HepG2 (cell line): ENCODE results near the gene S100A11. TPM values are rescaled to one million over a fixed set of nuclear protein-coding genes. Genes with fewer than 3 reads are reported as not detected.

Experiments
- ATAC-seq: fragments of 200-7000 bp; cut with Tn5 transposase; 3 replicates; pipeline ENCODE4 v1.9.1; 2020; ENCODE audit warnings: mild to moderate bottlenecking, moderate library complexity
- BruUV-seq: library from RNA; stranded (reverse); fragments of 400-500 nt; replicated peaks from 2 replicates; lab custom pipeline; 2021; lab: Mats Ljungman, UMichigan
- CTCF ChIA-PET: fragments of 300-600 bp; formaldehyde crosslinking; extraction: SDS; loops from one replicate; lab custom pipeline; 2021; ENCODE audit warnings: low total read pairs, inconsistent platforms, low intra/inter-chr PET ratio; lab: Yijun Ruan, JAX
- POLR2A ChIA-PET: fragments of 350-600 bp; sonication (Branson Sonifier 250); formaldehyde crosslinking; loops from one replicate; lab custom pipeline; 2020; ENCODE audit warnings: antibody characterized with exemption, inconsistent platforms; lab: Yijun Ruan, JAX
- DNase-seq: peaks from one replicate; pipeline ENCODE4 v3.0.0-alpha.2; 2015; ENCODE audit warnings: low spot score
- FAIRE-seq: peaks from 3 replicates; lab custom pipeline; 2011; peaks lifted over from hg19 to GRCh38; lab: Jason Lieb, UNC
- H2AFZ ChIP-seq: one replicate; pipeline ENCODE4 v1.6.1; 2011; ENCODE audit warnings: low read length, inconsistent platforms
- H3K27ac ChIP-seq: fragments of 300-600 bp; 3 replicates; pipeline ENCODE4 v1.8.0; 2011; ENCODE audit warnings: mixed run types, mild to moderate bottlenecking, mixed read lengths, low read length, inconsistent platforms; ENCODE audit not compliant: insufficient read depth; ENCODE audit errors: extremely low read length
- H3K27me3 ChIP-seq, 2 experiments: fragments of 200-600 bp in 1 of 2; 2 replicates in 1 of 2; 3 replicates in 1 of 2; pipeline versions ENCODE4 v1.6.0 to v1.8.0; 2011; ENCODE audit warnings: low read length in 2 of 2, mild to moderate bottlenecking in 2 of 2, moderate library complexity in 2 of 2, inconsistent platforms in 1 of 2; ENCODE audit not compliant: insufficient read depth in 2 of 2, control insufficient read depth in 1 of 2
- H3K36me3 ChIP-seq, 2 experiments: fragments of 200-600 bp in 1 of 2; replicated peaks in 1 of 2; 2 replicates in 1 of 2; 3 replicates in 1 of 2; pipeline versions ENCODE4 v1.5.1 to v1.8.0; 2011; ENCODE audit warnings: low read length in 2 of 2, inconsistent platforms in 1 of 2; ENCODE audit not compliant: insufficient read depth in 2 of 2, control insufficient read depth in 1 of 2
- H3K4me1 ChIP-seq: 2 replicates; pipeline ENCODE4 v1.5.1; 2012; ENCODE audit warnings: low read length, inconsistent platforms; ENCODE audit not compliant: insufficient read depth
- H3K4me2 ChIP-seq: 2 replicates; pipeline ENCODE4 v1.6.0; 2011; ENCODE audit warnings: low read depth, low read length, inconsistent platforms
- H3K4me3 ChIP-seq, 3 experiments: fragments of 200-600 bp in 1 of 3; sonication (generic), shearing (Covaris generic) in 1 of 3; replicated peaks in 1 of 3; 2 replicates each; pipeline ENCODE4 v1.5.1; 2011 to 2016; ENCODE audit warnings: low read length in 3 of 3, inconsistent platforms in 2 of 3, low read depth in 2 of 3, mild to moderate bottlenecking in 2 of 3, control low read depth in 1 of 3, mixed read lengths in 1 of 3; ENCODE audit not compliant: insufficient read depth in 1 of 3
- H3K79me2 ChIP-seq: one replicate; pipeline ENCODE4 v1.6.1; 2011; ENCODE audit warnings: low read length, inconsistent platforms; ENCODE audit not compliant: insufficient read depth
- H3K9ac ChIP-seq: 2 replicates; pipeline ENCODE4 v1.6.0; 2011; ENCODE audit warnings: mild to moderate bottlenecking, low read depth, low read length, inconsistent platforms; ENCODE audit not compliant: insufficient read depth
- H3K9me3 ChIP-seq: 2 replicates; pipeline ENCODE4 v1.5.1; 2012; ENCODE audit warnings: mild to moderate bottlenecking, low read length
- H4K20me1 ChIP-seq: 2 replicates; pipeline ENCODE4 v1.6.0; 2011; ENCODE audit warnings: inconsistent platforms, mild to moderate bottlenecking, low read length, moderate library complexity; ENCODE audit not compliant: insufficient read depth
- AGO2 ChIP-seq: fragments of 200-400 bp; formaldehyde crosslinking; optimal IDR thresholded peaks from 2 replicates; pipeline ENCODE3; 2017; ENCODE audit warnings: mild to moderate bottlenecking, low read depth, low read length, moderate library complexity
- AKAP8 ChIP-seq: sonication (generic); formaldehyde crosslinking; IDR thresholded peaks from 2 replicates; pipeline ENCODE4 v1.5.1; 2020; ENCODE audit warnings: mild to moderate bottlenecking, missing genetic modification reagents
- ARID2 ChIP-seq: sonication (generic); formaldehyde crosslinking; IDR thresholded peaks from 2 replicates; pipeline ENCODE4 v1.8.1; 2022; ENCODE audit warnings: mild to moderate bottlenecking, missing genetic modification reagents, borderline replicate concordance
- ATF7 ChIP-seq, 2 experiments: fragments of 450-650 bp in 1 of 2; sonication (generic) in 1 of 2; formaldehyde crosslinking in 1 of 2; IDR thresholded peaks; 2 replicates each; pipeline versions ENCODE4 v1.4.0 to v1.6.1; 2016 to 2020; ENCODE audit warnings: antibody characterized with exemption in 1 of 2, mild to moderate bottlenecking in 1 of 2, missing genetic modification reagents in 1 of 2
- GTF2F1 ChIP-seq: fragments of 150-350 bp; IDR thresholded peaks from 2 replicates; pipeline ENCODE4 v1.6.1; 2014; ENCODE audit warnings: low read length
- NBN ChIP-seq: fragments of 450-650 bp; conservative IDR thresholded peaks from 2 replicates; pipeline ENCODE4 v1.6.1; 2017
- SP5 ChIP-seq: IDR thresholded peaks from 2 replicates; pipeline ENCODE4 v1.6.1; 2016; ENCODE audit warnings: low read depth, borderline replicate concordance
- SUZ12 ChIP-seq: fragments of 150-350 bp; IDR thresholded peaks from 2 replicates; pipeline ENCODE4 v1.6.1; 2014; ENCODE audit warnings: low read depth, low read length
- ZNF557 ChIP-seq: sonication (generic); formaldehyde crosslinking; IDR thresholded peaks from 2 replicates; pipeline ENCODE4 v1.4.0; 2020; ENCODE audit warnings: missing genetic modification reagents
- ZNF841 ChIP-seq: sonication (generic); formaldehyde crosslinking; IDR thresholded peaks from 2 replicates; pipeline ENCODE4 v1.8.1; 2023; ENCODE audit warnings: missing genetic modification reagents, borderline replicate concordance
- WGBS: methylation state at CpG from one replicate; pipeline ENCODE4 v1.1.6; 2017; ENCODE audit warnings: low lambda C conversion rate; 5-methylcytosine and 5-hydroxymethylcytosine counted together
- in situ Hi-C: cut with HindIII; loops from 2 replicates; pipeline ENCODE4 v1.10.0; 2017; ENCODE audit warnings: low pct_unique_long_range_greater_than_20kb; ENCODE audit not compliant: extremely low pct_ligation_motif_present
- intact Hi-C: fragments of 100-400 bp; cut with micrococcal nuclease; formaldehyde crosslinking; loops from one replicate; pipeline ENCODE4 v1.10.0; 2022; ENCODE audit not compliant: unreplicated experiment
- polyA plus RNA-seq, 8 experiments: library from polyadenylated mRNA; depleted of rRNA in 3 of 8; stranded (reverse) in 7 of 8; unstranded in 1 of 8; fragments of >200 nt; fragmentation: Illumina TruSeq in 4 of 8; extraction: Trizol in 4 of 8; gene quantifications; 2 replicates each; pipeline versions ENCODE4 v1.2.1 to v1.2.3, GENCODE V29; 2011 to 2016; ENCODE audit warnings: low read depth in 4 of 8, missing spikeins in 1 of 8, mixed read lengths in 1 of 8; ENCODE audit not compliant: insufficient read depth in 1 of 8
- total RNA-seq, 5 experiments: library from RNA; depleted of rRNA; stranded (reverse); fragments of >200 nt; fragmentation: Illumina TruSeq; extraction: Trizol; gene quantifications; 2 replicates each; pipeline ENCODE4 v1.2.3, GENCODE V29; 2016; ENCODE audit warnings: low read depth in 1 of 5
- TF ChIP-seq, protein P1 (sequence below): IDR thresholded peaks from 2 replicates; pipeline ENCODE4 v1.6.1; 2016; ENCODE audit warnings: low read depth, control low read depth
- TF ChIP-seq, protein P2 (sequence below): sonication (generic); formaldehyde crosslinking; IDR thresholded peaks from 2 replicates; pipeline ENCODE4 v1.4.0; 2020; ENCODE audit warnings: missing genetic modification reagents
- TF ChIP-seq, protein P3 (sequence below): sonication (generic); formaldehyde crosslinking; IDR thresholded peaks from 2 replicates; pipeline ENCODE4 v1.9.0; 2021; ENCODE audit warnings: missing genetic modification reagents, mild to moderate bottlenecking, borderline replicate concordance
- TF ChIP-seq, protein P4 (sequence below): sonication (generic); formaldehyde crosslinking; IDR thresholded peaks from 2 replicates; pipeline ENCODE4 v1.5.0; 2020; ENCODE audit warnings: mild to moderate bottlenecking, missing genetic modification reagents

S100A11 gene
- total and polyA plus RNA-seq, 2 of the 13 experiments (the other 11 are each of a cell fraction or from before 2014, with no cell fraction given): 6.6 to 34.4 TPM

DNA sequence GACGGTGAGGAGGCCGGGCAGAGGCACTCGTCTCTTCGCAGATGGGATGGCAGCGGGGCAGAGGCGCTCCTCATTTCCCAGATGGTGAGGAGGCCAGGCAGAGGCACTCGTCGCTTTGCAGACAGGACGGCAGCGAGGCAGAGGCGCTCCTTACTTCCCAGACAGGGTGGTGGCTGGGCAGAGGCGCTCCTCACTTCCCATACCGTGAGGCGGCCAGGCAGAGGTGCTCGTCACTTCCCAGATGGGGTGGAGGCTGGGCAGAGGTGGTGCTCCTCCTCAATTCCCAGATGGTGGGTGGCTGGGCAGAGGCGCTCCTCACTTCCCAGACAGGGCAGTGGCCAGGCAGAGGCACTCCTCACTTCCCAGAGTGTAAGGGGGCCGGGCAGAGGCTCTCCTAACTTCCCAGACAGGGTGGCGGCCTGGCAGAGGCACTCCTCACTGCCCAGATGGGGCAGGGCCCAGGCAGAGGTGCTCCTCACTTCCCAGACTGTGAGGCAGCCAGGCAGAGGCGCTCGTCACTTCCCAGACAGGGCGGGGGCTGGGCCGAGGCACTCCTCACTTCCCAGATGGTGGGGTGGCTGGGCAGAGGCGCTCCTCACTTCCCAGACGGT, 42.1 kb upstream of the S100A11 start:
- Histone ChIP-seq H3K27ac (no peak overlapping the region), H3K36me3 (no peaks in the 10 kb centered on the region), H3K9me3 (no peaks in the 10 kb centered on the region), H3K4me3 (no peak overlapping the region), H2AFZ (no peak overlapping the region), H4K20me1 (no peaks in the 10 kb centered on the region), H3K4me1 (no peaks in the 10 kb centered on the region), H3K79me2 (no peaks in the 10 kb centered on the region), H3K27me3 (peaks cover 0 to 6% of the 10 kb centered on the region in 2 experiments; a peak in 1 of 5 replicates), H3K9ac (no peak overlapping the region), H3K4me2 (no peak overlapping the region)
- in situ Hi-C loops (no loop called here), intact Hi-C loops (no loop called here)
- no peak for TF ChIP-seq GTF2F1
- no peak for TF ChIP-seq ARID2 (CRISPR knock-in tag)
- TF ChIP-seq, protein P1, sequence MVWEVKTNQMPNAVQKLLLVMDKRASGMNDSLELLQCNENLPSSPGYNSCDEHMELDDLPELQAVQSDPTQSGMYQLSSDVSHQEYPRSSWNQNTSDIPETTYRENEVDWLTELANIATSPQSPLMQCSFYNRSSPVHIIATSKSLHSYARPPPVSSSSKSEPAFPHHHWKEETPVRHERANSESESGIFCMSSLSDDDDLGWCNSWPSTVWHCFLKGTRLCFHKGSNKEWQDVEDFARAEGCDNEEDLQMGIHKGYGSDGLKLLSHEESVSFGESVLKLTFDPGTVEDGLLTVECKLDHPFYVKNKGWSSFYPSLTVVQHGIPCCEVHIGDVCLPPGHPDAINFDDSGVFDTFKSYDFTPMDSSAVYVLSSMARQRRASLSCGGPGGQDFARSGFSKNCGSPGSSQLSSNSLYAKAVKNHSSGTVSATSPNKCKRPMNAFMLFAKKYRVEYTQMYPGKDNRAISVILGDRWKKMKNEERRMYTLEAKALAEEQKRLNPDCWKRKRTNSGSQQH: no peak
- no peak for TF ChIP-seq AKAP8 (CRISPR knock-in tag)
- TF ChIP-seq, protein P2, sequence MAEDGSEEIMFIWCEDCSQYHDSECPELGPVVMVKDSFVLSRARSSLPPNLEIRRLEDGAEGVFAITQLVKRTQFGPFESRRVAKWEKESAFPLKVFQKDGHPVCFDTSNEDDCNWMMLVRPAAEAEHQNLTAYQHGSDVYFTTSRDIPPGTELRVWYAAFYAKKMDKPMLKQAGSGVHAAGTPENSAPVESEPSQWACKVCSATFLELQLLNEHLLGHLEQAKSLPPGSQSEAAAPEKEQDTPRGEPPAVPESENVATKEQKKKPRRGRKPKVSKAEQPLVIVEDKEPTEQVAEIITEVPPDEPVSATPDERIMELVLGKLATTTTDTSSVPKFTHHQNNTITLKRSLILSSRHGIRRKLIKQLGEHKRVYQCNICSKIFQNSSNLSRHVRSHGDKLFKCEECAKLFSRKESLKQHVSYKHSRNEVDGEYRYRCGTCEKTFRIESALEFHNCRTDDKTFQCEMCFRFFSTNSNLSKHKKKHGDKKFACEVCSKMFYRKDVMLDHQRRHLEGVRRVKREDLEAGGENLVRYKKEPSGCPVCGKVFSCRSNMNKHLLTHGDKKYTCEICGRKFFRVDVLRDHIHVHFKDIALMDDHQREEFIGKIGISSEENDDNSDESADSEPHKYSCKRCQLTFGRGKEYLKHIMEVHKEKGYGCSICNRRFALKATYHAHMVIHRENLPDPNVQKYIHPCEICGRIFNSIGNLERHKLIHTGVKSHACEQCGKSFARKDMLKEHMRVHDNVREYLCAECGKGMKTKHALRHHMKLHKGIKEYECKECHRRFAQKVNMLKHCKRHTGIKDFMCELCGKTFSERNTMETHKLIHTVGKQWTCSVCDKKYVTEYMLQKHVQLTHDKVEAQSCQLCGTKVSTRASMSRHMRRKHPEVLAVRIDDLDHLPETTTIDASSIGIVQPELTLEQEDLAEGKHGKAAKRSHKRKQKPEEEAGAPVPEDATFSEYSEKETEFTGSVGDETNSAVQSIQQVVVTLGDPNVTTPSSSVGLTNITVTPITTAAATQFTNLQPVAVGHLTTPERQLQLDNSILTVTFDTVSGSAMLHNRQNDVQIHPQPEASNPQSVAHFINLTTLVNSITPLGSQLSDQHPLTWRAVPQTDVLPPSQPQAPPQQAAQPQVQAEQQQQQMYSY (CRISPR knock-in tag): no peak
- TF ChIP-seq ZNF841: no peak
- TF ChIP-seq SUZ12: no peak
- no peak for TF ChIP-seq SP5 (CRISPR knock-in tag)
- TF ChIP-seq, protein P3, sequence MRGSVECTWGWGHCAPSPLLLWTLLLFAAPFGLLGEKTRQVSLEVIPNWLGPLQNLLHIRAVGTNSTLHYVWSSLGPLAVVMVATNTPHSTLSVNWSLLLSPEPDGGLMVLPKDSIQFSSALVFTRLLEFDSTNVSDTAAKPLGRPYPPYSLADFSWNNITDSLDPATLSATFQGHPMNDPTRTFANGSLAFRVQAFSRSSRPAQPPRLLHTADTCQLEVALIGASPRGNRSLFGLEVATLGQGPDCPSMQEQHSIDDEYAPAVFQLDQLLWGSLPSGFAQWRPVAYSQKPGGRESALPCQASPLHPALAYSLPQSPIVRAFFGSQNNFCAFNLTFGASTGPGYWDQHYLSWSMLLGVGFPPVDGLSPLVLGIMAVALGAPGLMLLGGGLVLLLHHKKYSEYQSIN (CRISPR knock-in tag): no peak
- TF ChIP-seq, protein P4, sequence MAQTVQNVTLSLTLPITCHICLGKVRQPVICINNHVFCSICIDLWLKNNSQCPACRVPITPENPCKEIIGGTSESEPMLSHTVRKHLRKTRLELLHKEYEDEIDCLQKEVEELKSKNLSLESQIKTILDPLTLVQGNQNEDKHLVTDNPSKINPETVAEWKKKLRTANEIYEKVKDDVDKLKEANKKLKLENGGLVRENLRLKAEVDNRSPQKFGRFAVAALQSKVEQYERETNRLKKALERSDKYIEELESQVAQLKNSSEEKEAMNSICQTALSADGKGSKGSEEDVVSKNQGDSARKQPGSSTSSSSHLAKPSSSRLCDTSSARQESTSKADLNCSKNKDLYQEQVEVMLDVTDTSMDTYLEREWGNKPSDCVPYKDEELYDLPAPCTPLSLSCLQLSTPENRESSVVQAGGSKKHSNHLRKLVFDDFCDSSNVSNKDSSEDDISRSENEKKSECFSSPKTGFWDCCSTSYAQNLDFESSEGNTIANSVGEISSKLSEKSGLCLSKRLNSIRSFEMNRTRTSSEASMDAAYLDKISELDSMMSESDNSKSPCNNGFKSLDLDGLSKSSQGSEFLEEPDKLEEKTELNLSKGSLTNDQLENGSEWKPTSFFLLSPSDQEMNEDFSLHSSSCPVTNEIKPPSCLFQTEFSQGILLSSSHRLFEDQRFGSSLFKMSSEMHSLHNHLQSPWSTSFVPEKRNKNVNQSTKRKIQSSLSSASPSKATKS (CRISPR knock-in tag): no peak
- TF ChIP-seq ZNF557: no peak
- no peak for TF ChIP-seq NBN
- TF ChIP-seq ATF7 (IDR thresholded peaks at IDR 0.05): no peak
- TF ChIP-seq ATF7 (CRISPR knock-in tag; IDR thresholded peaks at IDR 0.05): no peak
- TF ChIP-seq AGO2: no peak
- DNase-seq: no peak
- ChIA-PET CTCF (no interaction called here), POLR2A (no interaction called here)
- no TSS peak for BruUV-seq
- ATAC-seq: no peak
- 40% methylated on average over 5 of the region's 24 CpGs for WGBS
- no peak for FAIRE-seq
